Stromal cell of bone marrow (primary cell): ENCODE results near the gene ZFP28.
A peak's percentile ranks its signal among the peaks of the same experiment; 100 is the strongest.

Experiments used
- DNase-seq: peaks from one replicate; pipeline ENCODE4 v3.0.0-alpha.2; 2012; ENCODE audit warnings: low read depth

ZFP28 gene

GRCh38 chr19:56538761-56539263, at the start of gene ZFP28:
Gene ZFP28, plus strand, starts transcription at chr19:56538948. Its CDS starts 71 bp downstream, at chr19:56539019.
- no peak for DNase-seq

- no peak for DNase-seq
Observed at GRCh38 chr19:56491399-56491798, 47.3 kb upstream of the ZFP28 start.

GRCh38 chr19:56504581-56504980, 34.2 kb upstream of the ZFP28 start:
- DNase-seq = no peak

- DNase-seq = peak; percentile 97
Observed at GRCh38 chr19:56507446-56508289, 31.1 kb upstream of the ZFP28 start, which contains the start of gene ZNF471. Gene ZNF471, plus strand, starts transcription at chr19:56507855. Its CDS starts 3,717 bp downstream, at chr19:56511572.

- DNase-seq = no peak
Observed at GRCh38 chr19:56508290-56508778, 30.4 kb upstream of the ZFP28 start.

- no peak for DNase-seq
Observed at GRCh38 chr19:56525214-56525860, 13.4 kb upstream of the ZFP28 start.

- DNase-seq = no peak
Observed at GRCh38 chr19:56537442-56537841, 1.3 kb upstream of the ZFP28 start.

GRCh38 chr19:56538254-56538760, 441 bp upstream of the ZFP28 start:
- DNase-seq = peak; percentile 74

- DNase-seq = no peak
Observed at GRCh38 chr19:56543776-56544175, 5.0 kb downstream of the ZFP28 start.

- DNase-seq = no peak
Observed at GRCh38 chr19:56547535-56547934, 8.8 kb downstream of the ZFP28 start.

- DNase-seq = no peak
Observed at GRCh38 chr19:56554272-56554869, 15.6 kb downstream of the ZFP28 start.

GRCh38 chr19:56562766-56563165, 24.0 kb downstream of the ZFP28 start:
- no peak for DNase-seq

- peak; percentile 5 for DNase-seq
Observed at GRCh38 chr19:56566904-56567273, 28.1 kb downstream of the ZFP28 start.

- peak; percentile 87 for DNase-seq
Observed at GRCh38 chr19:56567274-56568120, 28.7 kb downstream of the ZFP28 start, which contains the start of gene ZNF470. Gene ZNF470, plus strand, starts transcription at chr19:56567468. Its CDS starts 2,844 bp downstream, at chr19:56570312.

GRCh38 chr19:56572589-56572988, 33.8 kb downstream of the ZFP28 start:
- no peak for DNase-seq

- no peak for DNase-seq
Observed at GRCh38 chr19:56573914-56574313, 35.2 kb downstream of the ZFP28 start.

- DNase-seq = no peak
Observed at GRCh38 chr19:56577719-56578602, 39.2 kb downstream of the ZFP28 start.

GRCh38 chr19:56594446-56594782, 55.7 kb downstream of the ZFP28 start:
- no peak for DNase-seq

- peak; percentile 73 for DNase-seq
Observed at GRCh38 chr19:56594783-56595547, 56.2 kb downstream of the ZFP28 start, which contains the start of gene ZNF71. Gene ZNF71, plus strand, starts transcription at chr19:56595302. Its CDS starts 6,257 bp downstream, at chr19:56601559.

GRCh38 chr19:56595548-56595899, 56.8 kb downstream of the ZFP28 start:
- DNase-seq = no peak
